PC-9 (cell line): ENCODE measurements around the gene TTC24.

ENCODE experiments used
- EZH2 ChIP-seq: fragments of 200-600 bp; sonication (generic); IDR thresholded peaks from 2 replicates; pipeline ENCODE4 v1.8.0; 2017; ENCODE audit warnings: antibody characterized with exemption, low read depth
- TF ChIP-seq, protein P1 (sequence below): fragments of 200-600 bp; sonication (generic); conservative IDR thresholded peaks from 2 replicates; pipeline ENCODE4 v1.6.1; 2017; ENCODE audit warnings: mixed run types, antibody characterized with exemption, mild to moderate bottlenecking, moderate library complexity

DNA sequence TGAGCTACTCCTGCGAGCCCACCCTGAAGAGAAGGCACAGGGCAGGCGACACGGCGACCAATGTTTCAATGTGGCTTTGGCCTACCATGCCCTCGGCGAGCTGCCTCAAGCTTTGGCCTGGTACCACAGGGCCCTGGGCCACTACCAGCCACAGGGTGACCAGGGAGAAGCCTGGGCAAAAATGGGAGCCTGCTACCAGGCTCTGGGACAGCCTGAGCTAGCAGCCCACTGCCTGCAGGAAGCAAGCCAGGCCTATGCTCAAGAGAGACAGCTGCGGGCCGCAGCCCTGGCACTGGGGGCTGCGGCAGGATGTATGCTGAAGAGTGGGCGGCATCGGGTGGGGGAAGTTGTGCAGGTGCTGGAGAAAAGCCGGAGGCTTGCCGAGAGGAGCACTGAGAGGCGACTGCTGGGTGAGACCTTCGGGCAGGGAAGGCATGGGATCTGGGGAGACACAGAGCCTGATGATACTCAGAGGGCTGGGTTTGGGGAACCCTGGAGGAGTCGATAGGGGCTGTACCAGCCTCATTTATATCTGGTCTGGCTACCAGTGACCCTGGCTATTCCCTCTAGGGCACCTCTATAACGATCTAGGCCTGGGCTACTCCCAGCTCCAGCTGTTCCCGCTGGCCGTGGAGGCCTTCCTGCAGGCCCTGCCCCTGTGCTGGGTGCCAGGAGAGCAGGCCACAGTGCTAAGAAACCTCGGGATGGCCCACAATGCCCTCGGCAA lies 2.3 kb downstream of the TTC24 start:
- TF ChIP-seq, protein P1, sequence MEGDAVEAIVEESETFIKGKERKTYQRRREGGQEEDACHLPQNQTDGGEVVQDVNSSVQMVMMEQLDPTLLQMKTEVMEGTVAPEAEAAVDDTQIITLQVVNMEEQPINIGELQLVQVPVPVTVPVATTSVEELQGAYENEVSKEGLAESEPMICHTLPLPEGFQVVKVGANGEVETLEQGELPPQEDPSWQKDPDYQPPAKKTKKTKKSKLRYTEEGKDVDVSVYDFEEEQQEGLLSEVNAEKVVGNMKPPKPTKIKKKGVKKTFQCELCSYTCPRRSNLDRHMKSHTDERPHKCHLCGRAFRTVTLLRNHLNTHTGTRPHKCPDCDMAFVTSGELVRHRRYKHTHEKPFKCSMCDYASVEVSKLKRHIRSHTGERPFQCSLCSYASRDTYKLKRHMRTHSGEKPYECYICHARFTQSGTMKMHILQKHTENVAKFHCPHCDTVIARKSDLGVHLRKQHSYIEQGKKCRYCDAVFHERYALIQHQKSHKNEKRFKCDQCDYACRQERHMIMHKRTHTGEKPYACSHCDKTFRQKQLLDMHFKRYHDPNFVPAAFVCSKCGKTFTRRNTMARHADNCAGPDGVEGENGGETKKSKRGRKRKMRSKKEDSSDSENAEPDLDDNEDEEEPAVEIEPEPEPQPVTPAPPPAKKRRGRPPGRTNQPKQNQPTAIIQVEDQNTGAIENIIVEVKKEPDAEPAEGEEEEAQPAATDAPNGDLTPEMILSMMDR = no peak
- no peak for TF ChIP-seq EZH2
